NCI-H2029 treated with DMSO at 0.1 percent for 48 hours (cell line): ENCODE measurements around the gene SATB1.

ENCODE experiments used
- DNase-seq: peaks from one replicate; lab custom pipeline; 2025; lab: John Stamatoyannopoulos, UW

The SATB1 gene

DNA sequence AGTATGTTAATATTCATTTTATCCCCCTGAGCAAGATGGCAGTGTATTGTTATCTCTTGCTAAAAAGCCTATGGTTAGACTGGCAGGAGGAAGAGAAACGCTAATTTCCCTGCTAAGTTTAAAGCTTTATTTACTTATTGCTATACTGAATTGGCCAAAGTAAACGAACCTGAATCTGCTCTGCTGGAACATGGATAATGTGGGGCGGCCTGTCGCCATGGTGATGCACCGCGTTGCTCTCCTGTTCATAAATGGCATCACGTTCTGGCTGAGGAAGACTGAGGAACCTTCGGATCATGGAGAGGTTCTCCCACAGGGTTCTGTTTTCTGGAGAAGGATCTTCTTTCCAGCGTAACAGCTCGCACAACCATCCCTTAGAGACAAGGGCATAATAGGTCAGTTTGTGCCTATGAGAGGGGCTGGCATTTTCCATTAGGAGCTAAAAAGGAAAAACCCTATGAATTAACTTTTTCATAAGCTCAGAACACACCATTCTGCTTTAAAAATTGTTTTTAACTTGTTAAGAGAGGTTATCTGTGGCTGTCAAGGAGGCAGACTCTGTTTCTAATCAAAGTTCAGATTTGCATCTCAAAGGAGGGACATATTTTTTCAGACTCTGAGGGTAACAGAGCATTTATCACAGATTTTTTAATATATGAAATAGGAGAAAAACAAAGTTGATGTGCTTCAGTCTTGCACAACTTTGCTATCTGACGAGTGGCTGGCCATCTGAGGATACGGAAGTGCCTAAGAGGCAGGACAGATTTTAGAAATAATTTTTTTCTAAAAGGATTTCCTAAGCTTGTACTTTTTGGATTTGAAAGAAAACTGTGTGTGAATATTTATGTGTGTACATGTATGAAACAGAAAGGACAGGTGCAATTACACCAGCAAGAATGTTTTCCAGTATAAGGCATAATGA is 73.1 kb downstream of the SATB1 start:
- peak; percentile 92 for DNase-seq

DNA sequence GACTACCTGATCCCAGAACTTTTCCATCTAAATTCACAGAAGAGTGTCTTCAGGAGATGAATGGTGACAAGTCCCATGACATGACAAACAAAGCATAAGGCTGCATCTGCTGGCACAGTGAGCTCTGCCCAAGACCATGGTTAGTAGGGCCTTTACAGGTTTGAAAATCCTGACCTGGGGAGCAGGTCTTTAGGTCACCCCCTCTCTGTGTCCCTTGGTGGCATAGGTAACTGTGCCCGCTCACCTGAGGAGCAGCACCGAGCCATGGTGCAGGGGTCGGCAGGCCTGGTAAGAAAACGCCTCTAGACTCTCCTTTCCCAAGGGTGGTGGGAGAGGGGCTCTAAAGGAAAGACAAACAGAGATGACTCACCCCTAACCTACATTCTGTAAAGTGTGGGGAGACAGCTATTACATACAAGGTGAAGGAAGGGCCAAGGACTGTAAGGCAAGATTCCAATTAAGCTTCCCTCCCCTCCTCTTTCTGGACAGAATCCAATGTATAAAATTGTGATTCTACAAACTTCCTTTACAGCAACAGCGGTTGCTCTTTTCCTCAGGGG is 74.0 kb downstream of the SATB1 start:
- DNase-seq, result peak; percentile 65

DNA sequence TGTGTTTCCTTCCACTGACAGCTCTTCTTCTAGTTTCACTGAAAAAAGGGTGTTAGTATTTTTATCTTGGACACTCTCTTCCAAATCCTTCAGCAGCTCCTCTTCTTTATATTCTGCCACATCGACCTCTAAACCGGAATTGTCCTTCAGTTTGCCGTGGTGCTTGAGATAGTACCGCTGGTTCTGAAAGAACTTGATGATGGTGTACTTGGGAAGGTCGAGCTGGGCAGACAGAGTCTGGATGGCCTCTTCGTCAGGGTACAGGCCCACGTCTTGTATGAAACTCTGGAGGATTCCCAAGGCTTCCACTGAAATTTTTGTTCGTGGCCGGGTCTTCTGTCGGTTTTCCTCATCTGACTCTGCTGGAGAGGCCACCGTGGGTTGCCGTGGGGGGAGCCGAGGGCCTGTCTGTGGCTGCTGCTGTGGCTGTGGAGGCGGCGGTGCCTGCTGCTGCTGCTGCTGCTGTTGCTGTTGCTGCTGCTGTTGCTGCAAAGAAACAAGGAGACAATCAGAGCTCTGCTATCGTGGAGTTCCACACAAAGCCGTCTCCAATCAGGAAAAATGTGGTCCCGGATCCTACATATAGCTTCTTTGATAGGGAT is 75.8 kb downstream of the SATB1 start:
- DNase-seq, result no peak

DNA sequence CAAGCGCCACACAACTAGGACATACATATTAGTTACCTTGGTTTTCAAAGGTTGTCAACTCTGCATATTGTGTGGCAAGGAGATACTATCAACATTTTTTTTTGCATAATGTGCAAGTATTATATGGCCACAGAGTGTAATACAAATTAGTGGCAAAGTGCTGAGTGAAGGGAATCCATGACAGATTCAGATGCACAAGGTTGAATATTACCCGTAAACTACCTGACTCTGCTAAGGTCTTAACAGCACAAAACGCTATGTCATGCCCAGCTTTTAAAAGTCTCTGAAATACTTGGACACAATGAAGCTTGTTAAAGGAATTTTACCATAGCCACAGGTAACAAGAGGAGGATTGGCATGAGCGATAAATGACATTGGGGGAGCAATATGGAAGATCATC is 79.0 kb downstream of the SATB1 start:
- no peak for DNase-seq

DNA sequence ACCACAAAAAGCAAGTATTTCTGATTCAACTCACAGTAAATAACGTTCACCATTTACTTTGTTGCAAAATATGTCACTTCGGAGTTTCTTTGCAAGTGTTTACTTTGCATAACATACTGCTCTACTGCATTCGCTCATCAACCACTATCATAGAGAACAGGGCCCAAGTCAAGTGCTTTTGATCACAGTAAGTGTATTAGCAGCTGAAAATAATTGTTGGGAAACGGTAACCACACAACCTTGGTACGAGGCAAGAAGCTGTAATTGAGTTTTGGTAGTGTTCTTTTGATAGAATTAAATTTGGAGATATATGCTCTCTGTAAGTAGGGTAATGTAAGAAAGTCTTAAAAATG is 80.1 kb downstream of the SATB1 start:
- DNase-seq, result no peak

DNA sequence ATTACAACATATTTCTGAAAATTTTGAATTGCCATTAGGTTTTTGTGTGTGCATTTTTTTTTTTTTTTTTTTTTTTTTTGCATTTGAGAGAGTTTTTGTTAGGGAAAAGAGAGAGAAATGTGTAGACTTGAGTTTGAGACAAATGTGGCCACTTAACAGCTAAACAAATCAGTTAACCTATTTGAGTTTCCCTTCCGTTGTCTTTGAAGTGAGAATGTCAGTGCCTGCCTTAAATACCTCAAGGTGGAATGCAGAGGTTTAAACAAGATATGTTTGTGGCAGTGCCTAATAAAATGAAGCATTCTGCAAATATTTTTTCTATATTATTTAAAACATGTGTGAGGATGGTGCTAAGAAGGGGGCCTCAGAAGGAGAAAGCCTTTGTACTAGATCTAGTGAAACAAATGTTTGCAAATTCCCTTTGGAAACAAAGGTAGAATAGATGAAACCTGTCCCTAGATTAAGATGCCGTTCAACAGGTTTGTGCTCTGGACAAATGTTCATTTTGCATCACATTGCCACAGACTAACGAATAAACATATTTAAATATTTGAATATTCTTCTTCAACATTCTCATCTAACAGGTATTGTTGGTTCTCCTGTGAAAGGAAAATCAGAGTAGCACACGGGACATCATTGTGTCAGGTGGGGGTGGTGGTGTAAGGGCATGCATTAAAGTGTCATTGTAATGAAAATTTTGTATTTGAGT is 80.7 kb downstream of the SATB1 start:
- no peak for DNase-seq

DNA sequence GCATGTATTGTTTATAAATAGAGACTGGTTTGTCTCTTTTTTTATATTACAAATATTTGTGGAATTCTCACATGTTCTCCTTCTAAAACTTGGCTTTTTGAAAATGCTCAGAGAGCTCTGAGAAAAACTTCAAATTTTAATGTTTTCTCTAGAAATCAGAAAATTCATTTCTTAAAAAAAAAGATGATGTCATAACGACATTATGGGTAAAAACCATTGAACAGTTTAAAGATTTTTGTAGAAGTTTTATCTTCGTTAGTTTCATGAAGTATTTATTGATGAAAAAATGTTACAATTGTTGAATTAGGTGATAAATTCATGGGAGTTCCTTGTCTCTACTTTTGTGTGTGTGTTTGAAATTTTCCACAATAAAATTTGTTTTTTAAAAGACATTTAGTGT is 81.3 kb downstream of the SATB1 start:
- no peak for DNase-seq

DNA sequence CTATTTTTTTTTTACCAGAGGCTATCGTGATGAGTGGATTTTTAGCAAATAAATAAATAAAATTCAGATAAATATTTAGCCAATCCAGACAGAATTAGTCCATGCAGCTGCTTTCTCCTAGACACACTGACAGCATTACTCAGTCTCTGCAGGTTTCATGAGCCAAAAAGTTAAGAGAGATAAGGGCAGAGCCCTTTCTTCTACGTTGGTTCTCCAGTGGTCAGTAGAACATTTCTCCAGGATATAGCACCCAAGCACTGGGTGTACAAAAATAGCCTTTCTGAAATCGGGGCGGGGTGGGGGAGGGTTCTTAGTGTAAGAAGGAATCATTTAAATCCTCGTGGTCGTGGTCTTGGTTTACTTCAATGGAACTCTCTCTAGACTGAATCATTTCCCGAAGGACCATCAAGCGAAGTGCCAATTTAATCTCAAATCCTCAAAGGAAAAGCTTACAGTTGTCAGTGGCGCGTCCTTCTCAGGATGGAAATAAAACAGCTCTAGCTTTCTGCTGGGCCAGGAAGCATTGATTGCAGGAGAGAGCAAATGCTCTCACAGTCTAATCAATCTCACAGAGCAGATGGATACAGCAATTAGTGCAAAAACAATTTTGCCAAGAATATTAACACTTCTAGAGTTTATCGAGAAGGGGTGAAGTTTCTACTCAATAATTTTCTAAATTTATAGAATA is 86.2 kb downstream of the SATB1 start:
- DNase-seq, result no peak

DNA sequence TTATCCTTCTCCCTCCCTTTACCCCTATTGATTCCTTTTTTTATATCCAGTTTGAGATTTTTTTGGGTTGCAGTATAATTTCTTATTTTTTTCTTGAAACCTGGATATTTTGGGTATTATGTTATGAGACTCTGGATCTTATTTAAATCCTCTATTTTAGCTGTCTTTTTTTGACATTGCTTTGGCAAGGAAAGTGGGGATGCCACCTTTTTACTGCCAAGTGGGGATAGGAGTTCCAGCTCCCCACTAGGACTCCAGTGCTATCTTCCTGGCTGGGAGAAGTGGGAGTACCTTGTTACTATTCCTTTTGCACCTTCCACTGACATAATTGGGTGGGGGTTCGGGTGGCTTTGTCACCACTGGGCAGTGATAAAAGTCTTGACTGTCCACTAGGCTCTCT is 87.9 kb downstream of the SATB1 start:
- no peak for DNase-seq

DNA sequence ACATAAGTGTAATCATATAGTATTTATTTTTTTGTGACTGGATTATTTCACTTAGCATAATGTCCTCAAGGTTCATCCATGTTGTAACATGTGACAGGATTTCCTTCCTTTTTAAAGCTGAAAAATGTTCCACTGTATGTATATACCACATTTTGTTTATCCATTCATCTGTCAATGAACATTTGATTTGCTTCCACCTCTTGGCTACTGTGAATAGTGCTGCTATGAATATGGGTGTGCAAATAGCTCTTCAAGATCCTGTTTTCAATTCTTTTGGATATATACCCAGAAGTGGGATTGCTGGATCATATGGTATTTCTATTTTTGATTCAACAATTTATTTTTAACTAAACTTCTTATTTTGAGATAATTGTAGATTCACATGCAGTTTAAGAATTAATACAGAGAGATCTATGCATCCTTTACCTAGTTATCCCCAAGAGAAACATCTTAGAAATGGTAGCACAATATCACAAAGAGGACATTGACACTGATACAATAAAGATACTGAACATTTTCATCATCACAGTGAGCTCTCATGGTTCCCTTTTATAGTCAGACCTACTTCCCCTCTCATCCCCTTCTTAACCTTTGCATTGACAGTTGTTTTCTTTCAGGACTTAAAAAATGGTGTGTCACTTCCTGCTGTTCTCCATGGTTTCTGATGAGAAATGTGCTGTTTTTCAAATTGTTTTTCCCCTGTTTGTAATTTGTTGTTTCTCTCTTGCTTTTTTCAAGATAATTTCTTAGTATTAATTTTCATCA is 90.1 kb downstream of the SATB1 start:
- DNase-seq, result no peak

DNA sequence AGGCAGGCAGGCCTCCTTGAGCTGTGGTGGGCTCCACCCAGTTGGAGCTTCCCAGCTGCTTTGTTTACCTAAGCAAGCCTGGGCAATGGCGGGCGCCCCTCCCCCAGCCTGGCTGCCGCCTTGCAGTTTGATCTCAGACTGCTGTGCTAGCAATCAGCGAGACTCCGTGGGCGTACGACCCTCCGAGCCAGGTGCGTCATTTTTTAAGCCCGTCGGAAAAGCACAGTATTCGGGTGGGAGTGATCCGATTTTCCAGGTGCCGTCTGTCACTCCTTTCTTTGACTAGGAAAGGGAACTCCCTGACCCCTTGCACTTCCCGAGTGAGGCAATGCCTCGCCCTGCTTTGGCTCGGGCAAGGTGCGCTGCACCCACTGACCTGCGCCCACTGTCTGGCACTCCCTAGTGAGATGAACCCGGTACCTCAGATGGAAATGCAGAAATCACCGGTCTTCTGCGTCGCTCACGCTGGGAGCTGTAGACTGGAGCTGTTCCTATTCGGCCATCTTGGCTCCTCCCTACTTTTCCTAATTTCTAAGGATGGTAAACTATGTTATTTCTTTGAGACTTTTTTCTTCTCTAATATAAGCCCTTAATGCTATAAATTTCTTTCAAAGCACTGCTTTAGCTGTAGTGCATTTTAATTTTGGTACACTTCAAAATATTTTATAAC is 94.2 kb downstream of the SATB1 start:
- DNase-seq, result peak; percentile 29

DNA sequence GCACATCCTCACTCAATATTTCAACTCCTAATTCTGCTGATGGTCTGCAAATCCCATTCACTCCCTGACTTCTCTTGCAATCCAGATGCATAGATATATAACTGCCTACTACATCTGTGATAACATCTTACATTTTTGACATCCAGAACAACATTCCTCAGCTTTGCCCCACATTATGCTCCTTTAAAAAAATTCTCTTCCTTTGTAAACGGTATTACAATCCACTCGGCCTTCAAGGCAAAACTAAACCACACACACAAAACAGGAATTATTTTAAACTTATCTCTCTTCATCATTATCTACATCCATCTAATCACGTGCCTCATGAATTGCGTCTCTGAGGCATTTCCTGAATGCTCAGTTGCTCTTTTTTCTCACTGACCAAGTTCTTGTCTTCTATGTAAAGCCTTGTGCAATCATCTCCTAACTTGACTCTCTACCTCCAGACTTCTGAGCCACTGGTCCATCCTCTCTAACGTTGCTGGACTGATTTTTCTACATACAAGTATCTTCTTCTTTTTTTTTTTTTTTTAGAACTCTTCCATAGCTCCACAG is 117.0 kb downstream of the SATB1 start:
- DNase-seq, result no peak

DNA sequence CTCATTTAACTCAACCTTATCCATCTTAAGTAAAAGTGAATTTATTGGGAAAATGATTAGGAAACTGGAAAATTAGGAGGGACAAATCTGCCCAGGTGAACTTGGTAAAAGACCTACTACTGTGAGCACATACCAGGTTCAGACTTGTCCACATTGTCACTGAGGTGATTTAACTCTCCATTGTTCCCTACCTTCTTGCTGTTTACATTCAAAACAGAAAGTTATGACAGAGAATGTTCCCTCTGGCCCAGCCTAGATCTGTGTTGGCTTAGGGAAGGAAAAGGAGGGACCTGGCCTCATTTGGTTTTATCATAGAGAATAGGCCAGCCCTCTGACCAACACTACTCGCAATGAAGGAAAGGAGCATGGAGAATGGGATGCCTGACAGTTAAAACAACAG is 117.6 kb downstream of the SATB1 start:
- no peak for DNase-seq

DNA sequence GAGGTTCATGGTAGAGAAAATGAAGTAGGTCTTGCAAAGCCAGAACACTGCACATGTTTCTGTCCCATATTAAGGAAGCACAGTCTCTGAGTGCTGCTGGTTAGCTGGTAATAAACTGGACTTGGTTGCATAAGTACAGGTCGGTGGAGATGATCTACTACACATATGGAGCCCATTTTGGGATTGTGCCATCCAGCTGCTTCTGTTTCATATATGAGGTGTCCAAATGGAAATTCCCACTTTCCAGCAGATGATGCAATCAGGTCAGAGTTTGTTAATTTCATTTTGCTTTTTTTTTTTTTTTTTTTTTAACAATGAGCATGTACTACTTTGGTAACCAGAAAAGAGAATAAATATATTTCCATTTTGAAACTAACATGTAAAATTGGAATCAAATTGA is 122.6 kb downstream of the SATB1 start:
- no peak for DNase-seq

DNA sequence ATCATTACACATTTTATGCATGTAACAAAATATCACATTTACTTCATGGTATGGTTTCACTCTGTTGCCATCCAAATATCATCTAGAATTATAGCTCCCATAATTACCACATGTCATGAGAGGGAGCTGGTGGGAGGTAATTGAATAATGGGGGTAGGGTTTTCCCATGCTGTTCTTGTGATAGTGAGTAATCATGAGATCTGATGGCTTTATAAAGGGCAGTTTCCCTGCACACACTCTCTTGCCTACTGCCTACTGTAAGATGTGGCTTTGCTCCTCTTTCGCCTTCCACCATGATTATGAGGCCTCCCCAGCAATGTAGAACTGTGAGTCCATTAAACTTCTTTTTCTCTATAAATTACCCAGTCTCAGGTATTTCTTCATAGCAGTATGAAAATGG is 123.4 kb downstream of the SATB1 start:
- no peak for DNase-seq

DNA sequence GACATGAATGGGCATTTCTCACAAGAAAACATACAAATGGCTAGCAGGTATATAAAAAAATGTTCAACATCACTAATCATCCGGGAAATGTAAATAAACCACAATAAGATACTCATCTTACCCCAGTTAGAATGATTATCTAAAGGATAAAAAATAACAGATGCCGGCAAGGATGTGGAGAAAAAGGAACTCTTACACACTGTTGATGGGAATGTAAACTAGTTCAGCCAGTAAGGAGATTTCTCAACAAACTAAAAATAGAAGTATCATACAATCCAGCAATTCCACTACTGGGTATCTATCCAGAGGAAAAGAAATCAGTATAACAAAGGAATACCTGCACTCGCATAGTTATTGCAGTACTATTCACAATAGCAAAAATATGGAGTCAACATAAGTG is 124.2 kb downstream of the SATB1 start:
- DNase-seq, result no peak

DNA sequence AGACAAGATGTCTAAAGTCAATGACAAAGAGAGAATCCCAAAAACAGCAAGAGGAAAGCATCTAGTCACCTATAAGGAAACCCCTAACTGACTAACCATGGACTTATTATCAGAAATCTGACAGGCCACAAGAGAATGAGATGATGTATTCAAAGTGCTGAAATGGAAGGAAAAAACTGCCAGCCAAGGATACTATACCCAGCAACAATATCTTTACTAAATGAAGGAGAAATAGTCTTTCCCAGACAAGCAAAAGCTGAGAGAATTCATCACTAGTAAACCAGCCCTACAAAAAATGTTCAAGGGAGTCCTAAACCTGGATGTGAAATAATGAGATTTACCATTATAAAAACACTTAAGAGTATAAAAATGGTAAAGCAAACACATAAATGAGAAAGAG is 128.0 kb downstream of the SATB1 start:
- no peak for DNase-seq
